NCI-H1048 (cell line): ENCODE measurements around the gene MZT2B.
A peak's percentile ranks its signal among the peaks of the same experiment; 100 is the strongest.
"Not testable (repeated sequence)": the region's sequence is repeated elsewhere in the genome, so short reads cannot be mapped to it uniquely, and the experiment has no call there.

Experiments used
- DNase-seq: peaks from one replicate; lab custom pipeline; 2025; lab: John Stamatoyannopoulos, UW

MZT2B gene

GRCh38 chr2:130181880-130182682 is at the start of gene MZT2B:
TSS of gene MZT2B (plus strand) at chr2:130182262. CDS start at chr2:130182283, 21 bp downstream.
- DNase-seq: peak; percentile 52

- no peak for DNase-seq
Measured at GRCh38 chr2:130135692-130136541, 46.1 kb upstream of the MZT2B start.

GRCh38 chr2:130136546-130136945 is 45.5 kb upstream of the MZT2B start:
- not testable (repeated sequence) for DNase-seq

GRCh38 chr2:130137118-130137517 is 44.9 kb upstream of the MZT2B start:
- DNase-seq: not testable (repeated sequence)

GRCh38 chr2:130138326-130138725 is 43.7 kb upstream of the MZT2B start:
- not testable (repeated sequence) for DNase-seq

GRCh38 chr2:130138841-130139251 is 43.2 kb upstream of the MZT2B start:
- not testable (repeated sequence) for DNase-seq

GRCh38 chr2:130139331-130140280 is 42.5 kb upstream of the MZT2B start:
- DNase-seq: not testable (repeated sequence)

- DNase-seq: not testable (repeated sequence)
Measured at GRCh38 chr2:130140516-130140915, 41.5 kb upstream of the MZT2B start.

- not testable (repeated sequence) for DNase-seq
Measured at GRCh38 chr2:130141002-130141401, 41.1 kb upstream of the MZT2B start.

GRCh38 chr2:130141645-130142370 is 40.3 kb upstream of the MZT2B start:
- DNase-seq: not testable (repeated sequence)

GRCh38 chr2:130142396-130143265 is 39.4 kb upstream of the MZT2B start:
- not testable (repeated sequence) for DNase-seq

- not testable (repeated sequence) for DNase-seq
Measured at GRCh38 chr2:130143266-130144039, 38.6 kb upstream of the MZT2B start.

- DNase-seq: peak; percentile 26
Measured at GRCh38 chr2:130145006-130145414, 37.1 kb upstream of the MZT2B start, which contains the start of gene CCDC74B. TSS of gene CCDC74B (minus strand) at chr2:130145112. CDS start at chr2:130144996, 116 bp downstream.

- DNase-seq: not testable (repeated sequence)
Measured at GRCh38 chr2:130148515-130148914, 33.5 kb upstream of the MZT2B start.

- no peak for DNase-seq
Measured at GRCh38 chr2:130150181-130151144, 31.6 kb upstream of the MZT2B start.

- not testable (repeated sequence) for DNase-seq
Measured at GRCh38 chr2:130151145-130151512, 30.9 kb upstream of the MZT2B start.

- DNase-seq: not testable (repeated sequence)
Measured at GRCh38 chr2:130152136-130152815, 29.8 kb upstream of the MZT2B start.
